ENCODE results near the gene BDKRB2.

Gene BDKRB2

DNA sequence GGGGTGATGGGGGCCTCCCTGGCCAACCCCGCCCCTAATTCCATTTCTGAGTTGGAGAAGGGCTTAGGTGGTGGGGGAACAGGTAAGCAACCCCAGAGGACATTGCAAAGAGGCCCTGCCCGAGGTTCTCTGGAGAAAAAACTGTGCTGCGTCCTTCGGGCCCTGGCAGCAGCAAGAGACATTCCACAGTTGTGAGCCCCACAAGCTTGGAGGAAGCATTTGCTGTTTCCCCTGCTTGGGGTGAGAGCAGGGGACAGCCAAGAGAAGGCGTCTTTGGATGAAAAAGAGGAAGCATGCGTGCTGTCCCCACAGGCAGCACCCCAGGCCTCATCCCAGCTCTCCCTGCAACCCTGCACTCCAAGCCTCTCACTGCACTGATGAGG is 1.3 kb downstream of the BDKRB2 start:
- H3K4me3 ChIP-seq (ENCODE audit: low read depth, low read length), result no peak overlapping the region
- TF ChIP-seq CTCF (IDR thresholded peaks at IDR 0.05; ENCODE audit: insufficient read depth, low read depth, low read length, missing control alignments), result no peak
- no peak for DNase-seq (ENCODE audit: low read depth)

GRCh38 chr14:96206461-96206860 is 1.8 kb downstream of the BDKRB2 start:
- no peak for TF ChIP-seq CTCF (IDR thresholded peaks at IDR 0.05; ENCODE audit: insufficient read depth, low read depth, low read length, missing control alignments)
- H3K4me3 ChIP-seq (ENCODE audit: low read depth, low read length), result no peak overlapping the region
- DNase-seq (ENCODE audit: low read depth), result no peak

DNA sequence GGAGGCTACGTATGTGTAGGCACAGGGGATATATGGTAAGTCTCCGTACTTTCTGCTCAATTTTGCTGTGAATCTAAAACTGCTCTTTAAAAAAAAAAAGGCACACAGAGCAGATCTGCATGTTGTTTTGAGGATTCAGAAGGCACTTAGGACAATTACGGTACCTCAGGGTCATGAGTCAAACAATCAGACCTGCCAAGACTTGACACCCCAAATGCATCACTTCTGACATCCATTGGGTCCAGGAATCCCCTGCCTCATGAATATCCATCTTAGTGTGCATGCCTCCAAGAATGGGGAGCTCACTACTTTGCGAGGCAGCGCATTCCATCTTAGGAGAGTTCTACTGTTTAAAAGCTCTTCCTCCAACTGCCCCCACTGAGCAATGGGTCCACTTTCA is 3.0 kb downstream of the BDKRB2 start:
- TF ChIP-seq CTCF (IDR thresholded peaks at IDR 0.05; ENCODE audit: insufficient read depth, low read depth, low read length, missing control alignments), result no peak
- DNase-seq (ENCODE audit: low read depth), result no peak
- no peak overlapping the region for H3K4me3 ChIP-seq (ENCODE audit: low read depth, low read length)

DNA sequence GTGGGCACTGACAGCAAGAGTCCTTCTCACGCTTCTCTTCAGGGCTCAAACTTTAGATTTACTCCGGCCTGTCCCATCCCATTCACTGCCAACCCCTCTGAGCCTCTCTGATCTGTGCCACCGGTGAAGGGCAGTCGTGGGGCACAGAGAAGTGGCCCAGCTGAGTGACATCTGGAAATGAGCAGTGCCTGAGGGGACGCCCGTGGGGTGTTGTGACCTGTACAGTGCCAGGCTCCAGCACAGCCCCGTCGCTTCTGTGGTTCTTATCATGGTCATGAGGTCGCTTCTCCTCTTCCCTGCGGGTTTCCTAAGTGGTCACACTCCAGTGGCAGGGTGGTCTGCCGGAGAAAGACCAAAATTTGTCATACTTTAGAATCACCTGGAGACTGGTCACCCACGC is 4.1 kb downstream of the BDKRB2 start:
- H3K4me3 ChIP-seq (ENCODE audit: low read depth, low read length), result no peak overlapping the region
- DNase-seq (ENCODE audit: low read depth), result no peak
- no peak for TF ChIP-seq CTCF (IDR thresholded peaks at IDR 0.05; ENCODE audit: insufficient read depth, low read depth, low read length, missing control alignments)

DNA sequence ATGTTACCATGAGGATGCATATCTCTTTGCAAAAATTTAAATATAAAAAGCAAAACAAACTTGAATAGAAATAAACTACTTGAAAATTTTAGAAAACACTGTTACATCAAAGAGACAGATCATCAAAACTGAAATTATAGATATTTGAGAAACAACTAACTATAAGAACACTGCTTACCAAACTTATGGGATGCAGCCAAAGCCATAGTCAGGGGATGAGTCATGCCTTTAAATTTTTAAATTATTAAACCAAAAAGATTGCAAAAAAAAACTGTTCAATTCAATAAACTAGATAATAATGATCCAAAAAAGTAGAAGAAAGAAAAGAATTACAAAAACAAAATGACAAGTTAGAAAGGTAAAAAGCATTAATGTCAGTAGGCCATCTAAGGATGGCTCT is 7.5 kb downstream of the BDKRB2 start:
- TF ChIP-seq CTCF (IDR thresholded peaks at IDR 0.05; ENCODE audit: insufficient read depth, low read depth, low read length, missing control alignments), result no peak
- no peak for DNase-seq (ENCODE audit: low read depth)
- no peak overlapping the region for H3K4me3 ChIP-seq (ENCODE audit: low read depth, low read length)

DNA sequence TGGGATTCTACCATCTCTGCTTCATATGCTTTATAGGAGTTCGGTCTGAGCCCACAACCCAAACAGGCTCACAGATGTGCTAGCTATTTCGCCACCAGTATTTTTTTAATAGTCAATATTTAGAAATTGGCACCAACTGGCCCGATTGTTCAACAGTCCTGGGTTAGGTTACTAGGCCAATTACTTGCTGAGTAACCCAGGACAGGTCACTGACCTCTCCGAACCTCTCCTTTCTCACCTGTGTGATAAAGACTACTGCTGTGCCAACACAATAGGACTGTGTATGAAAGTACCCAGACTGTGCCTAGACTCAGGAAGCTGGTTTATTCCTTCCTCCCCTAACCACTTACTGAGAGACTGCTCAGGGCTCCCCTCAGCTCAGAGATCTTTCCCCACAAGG is 8.3 kb downstream of the BDKRB2 start:
- no peak for DNase-seq (ENCODE audit: low read depth)
- H3K4me3 ChIP-seq (ENCODE audit: low read depth, low read length), result no peak overlapping the region
- no peak for TF ChIP-seq CTCF (IDR thresholded peaks at IDR 0.05; ENCODE audit: insufficient read depth, low read depth, low read length, missing control alignments)

- no peak overlapping the region for H3K4me3 ChIP-seq (ENCODE audit: low read depth, low read length)
- TF ChIP-seq CTCF (IDR thresholded peaks at IDR 0.05; ENCODE audit: insufficient read depth, low read depth, low read length, missing control alignments), result no peak
- DNase-seq (ENCODE audit: low read depth), result no peak
Measured at GRCh38 chr14:96213871-96214465, 9.3 kb downstream of the BDKRB2 start.
